Activated CD8-positive, alpha-beta memory T cell treated with anti-CD3 and anti-CD28 coated beads for 24 hours (primary cell): ENCODE measurements around the gene OSTN.
"Not testable (repeated sequence)": the region's sequence is repeated elsewhere in the genome, so short reads cannot be mapped to it uniquely, and the experiment has no call there.

Experiments used
- DNase-seq: peaks from one replicate; pipeline ENCODE4 v3.0.0-alpha.2; 2020

The OSTN gene

GRCh38 chr3:191235331-191236314 is 36.6 kb downstream of the OSTN start:
- DNase-seq: no peak

- no peak for DNase-seq
Observed at GRCh38 chr3:191236646-191237045, 37.6 kb downstream of the OSTN start.

GRCh38 chr3:191237047-191237882 is 38.2 kb downstream of the OSTN start:
- DNase-seq: no peak

GRCh38 chr3:191238321-191238817 is 39.3 kb downstream of the OSTN start:
- no peak for DNase-seq

DNA sequence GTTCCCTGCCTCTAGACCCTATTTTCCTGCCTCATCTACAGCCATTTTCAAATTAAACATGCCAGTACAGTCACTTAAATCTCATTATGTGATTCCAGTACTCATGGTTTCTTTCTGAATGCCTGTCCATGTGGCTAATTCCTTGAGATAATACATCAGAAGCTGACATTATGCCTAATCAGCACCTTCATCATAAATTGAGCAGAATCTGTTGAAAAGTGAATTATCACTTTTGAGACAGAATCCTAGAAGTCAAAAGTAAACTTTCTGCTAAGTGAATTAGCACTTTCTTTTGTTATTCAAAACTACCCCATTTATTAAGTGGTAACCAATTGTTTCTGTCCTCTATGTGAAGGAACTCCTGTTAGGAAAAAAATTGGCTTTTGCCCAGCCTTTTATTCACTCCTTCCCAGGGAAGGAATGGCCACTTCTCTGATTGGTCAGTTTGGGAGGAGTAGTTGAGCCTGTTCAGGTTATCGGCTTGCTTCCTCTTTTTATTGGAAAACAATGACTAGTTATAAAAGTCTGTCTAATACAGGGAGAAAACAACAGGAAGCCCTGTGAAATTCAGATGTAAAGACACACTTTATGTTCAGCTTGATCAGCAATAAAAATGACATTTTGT is 40.5 kb downstream of the OSTN start:
- no peak for DNase-seq

- no peak for DNase-seq
Observed at GRCh38 chr3:191240486-191240885, 41.4 kb downstream of the OSTN start.

- DNase-seq: no peak
Observed at GRCh38 chr3:191244242-191244867, 45.3 kb downstream of the OSTN start.

DNA sequence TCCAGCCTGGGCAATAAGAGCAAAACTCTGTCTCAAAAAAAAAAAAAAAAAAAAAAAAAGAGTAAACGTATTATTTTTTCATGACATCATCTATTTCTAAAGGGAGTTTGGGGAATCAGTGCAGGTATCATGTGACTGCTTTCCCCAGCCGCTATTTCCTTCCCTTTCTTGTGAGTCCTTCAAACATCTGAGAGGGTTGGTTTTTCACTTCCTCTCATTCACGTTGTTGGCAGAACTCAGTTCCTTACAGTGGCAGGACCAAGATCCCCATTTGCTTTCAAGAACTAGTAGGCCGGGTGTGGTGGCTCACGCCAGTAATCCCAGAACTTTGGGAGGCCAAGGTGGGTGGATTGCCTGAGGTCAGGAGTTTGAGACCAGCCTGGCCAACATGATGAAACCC is 47.0 kb downstream of the OSTN start:
- not testable (repeated sequence) for DNase-seq

GRCh38 chr3:191246630-191247029 is 47.6 kb downstream of the OSTN start:
- DNase-seq: no peak

DNA sequence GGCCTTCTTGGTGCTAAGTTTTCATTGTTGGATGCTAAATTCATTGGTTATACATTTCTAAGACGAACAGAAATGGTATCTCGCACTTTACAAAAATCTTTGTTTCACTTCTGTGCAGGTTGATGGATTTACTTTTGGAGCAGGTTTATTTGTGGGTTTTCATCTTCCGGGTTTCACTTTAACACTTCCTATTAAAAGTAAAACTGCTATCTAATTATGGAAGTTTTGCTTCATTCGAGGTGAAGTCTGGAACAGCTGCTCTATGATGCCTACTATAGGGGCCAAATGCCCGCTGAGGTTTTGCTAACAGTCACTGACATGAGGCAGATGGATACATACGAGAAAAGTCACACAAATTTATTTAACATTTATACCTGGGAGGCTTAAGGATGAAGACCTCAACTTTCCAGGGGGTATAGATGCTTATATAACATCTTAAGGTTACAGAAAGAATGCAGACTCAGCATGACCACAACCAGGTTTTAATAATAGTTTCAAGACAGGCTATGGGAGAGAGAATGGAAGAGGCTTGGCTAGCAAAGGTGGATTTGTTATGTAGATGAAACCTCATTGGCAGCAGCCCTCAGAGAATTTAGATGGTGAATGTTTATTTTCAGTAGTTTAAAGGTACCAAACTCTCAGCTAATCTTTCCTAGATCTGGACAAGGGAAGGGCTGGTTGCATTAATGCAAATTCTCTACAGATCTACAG is 54.2 kb downstream of the OSTN start:
- no peak for DNase-seq

DNA sequence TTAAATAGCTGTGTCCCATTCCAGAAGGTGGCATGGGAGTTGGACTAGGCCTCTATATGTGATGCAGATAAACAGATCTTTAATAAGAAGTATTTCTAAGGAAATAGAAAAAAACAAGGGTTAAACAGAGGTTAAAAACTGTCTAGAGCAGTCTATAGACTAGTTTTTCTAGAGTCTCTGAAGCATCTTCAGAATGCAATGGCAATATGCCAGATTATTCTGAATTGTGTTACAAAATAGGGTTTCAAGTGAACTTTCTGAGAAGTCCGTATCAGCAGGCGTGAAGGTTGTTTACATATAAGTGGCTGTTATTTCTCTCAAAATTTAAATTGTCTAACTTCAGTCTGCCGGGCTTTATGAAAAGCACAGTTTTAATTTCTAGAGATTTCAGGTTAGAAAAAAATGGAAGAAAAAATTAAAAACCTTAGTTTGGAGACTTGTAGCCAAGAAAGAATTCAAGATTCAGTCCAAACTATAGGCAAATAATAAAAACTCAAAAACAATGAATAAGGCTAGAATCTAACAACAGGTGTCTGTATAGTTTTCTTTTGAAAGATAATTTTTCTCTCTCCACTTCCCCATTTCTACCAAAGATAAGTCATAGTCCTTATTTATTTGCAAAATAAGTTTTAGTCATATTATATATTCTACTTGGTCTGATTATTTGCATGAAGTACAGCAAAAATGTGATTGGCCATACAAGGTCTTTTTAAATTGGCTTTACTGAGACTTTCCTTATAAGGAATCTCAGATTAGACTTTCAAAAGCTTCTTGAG is 55.2 kb downstream of the OSTN start:
- DNase-seq: no peak

DNA sequence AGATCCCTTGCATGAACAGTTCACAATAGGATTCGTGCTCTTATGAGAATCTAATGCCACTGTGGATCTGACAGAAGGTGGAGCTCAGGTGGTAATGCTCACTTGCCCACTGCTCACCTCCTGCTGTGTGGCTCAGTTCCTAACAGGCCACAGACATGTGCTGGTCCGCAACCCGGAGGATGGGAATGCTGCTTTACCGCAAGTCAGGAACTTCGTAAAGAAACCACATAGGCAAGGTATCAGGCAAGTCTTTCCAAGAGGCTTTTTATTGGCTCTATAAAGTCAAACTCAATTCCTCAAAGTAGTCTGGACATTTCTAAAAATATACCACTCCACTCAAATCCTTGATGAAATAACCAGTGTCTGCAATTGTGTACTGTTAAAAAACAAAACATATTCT is 56.1 kb downstream of the OSTN start:
- no peak for DNase-seq

DNA sequence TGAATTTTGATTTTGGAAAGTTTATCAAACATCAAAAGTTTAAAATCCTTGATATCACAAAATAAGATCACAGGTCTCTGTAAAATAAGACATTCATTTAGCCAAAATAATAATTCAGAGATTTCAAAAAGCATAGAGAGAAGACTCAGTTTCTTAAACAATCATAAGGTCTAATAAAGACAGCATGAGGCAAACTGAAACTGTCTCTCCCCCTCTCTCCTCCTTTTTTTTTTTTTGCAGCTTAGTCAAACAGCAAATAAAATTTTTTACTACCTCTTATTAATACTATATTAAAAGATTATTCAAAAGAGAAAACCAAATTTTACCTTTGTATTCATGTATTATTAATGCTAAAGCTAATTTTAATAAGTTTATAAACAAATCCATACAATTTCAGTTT is 57.4 kb downstream of the OSTN start:
- no peak for DNase-seq

- no peak for DNase-seq
Observed at GRCh38 chr3:191257286-191257685, 58.2 kb downstream of the OSTN start.

GRCh38 chr3:191259486-191259885 is 60.4 kb downstream of the OSTN start:
- no peak for DNase-seq

- no peak for DNase-seq
Observed at GRCh38 chr3:191260431-191261303, 61.6 kb downstream of the OSTN start.

DNA sequence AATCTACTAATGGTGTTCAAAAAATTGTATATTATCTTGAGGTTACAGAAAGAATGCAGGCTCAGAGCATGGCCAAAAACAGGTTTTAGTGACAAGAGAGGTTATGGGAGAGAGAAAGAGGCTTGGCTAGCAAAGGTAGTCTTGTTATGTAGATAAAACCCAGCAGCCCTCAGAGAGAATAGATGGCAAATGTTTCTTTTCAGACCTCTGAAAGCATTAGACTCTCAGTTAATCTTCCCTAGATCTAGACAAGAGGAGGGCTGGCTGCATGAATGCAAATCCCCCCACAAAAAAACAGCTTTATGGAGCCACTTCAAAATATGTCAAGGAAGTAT is 62.2 kb downstream of the OSTN start:
- no peak for DNase-seq

DNA sequence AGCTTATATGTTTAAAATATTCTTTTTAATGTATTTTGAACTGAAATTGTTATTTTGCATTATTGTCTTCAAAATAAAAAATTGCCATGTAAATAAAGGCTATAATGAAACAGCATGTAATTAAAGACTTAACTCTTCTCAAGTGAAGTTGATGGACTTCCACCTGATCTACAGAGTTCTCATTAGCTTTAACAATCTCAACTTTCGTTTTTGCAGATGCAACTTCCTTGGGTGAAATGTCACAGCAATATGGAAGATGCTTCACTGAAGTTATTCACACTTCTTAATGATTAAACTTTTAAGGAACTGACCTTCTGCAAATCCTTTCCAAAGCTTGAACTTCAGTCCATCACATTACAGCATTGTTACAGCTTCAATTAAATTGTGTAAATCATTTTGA is 63.6 kb downstream of the OSTN start:
- no peak for DNase-seq

GRCh38 chr3:191263365-191263764 is 64.3 kb downstream of the OSTN start:
- no peak for DNase-seq

DNA sequence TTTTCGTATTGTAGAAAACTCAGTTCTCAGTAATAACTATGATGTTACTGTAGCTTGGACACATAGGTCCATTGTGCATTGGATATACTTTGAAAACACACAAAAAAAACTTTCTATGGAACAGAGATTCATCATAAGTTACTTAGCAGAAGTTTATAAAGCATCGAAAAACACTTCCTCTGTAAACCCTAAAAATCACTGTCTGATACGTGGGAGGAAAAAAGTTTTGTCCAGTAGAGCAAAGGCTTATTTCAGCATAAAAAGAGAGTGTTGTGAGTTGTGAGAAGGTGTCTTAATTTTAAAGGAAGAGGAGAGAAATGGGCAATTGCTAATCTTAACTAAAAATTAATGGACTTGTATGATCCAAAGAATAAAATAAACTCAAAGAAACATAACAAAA is 64.8 kb downstream of the OSTN start:
- DNase-seq: no peak
